ENCODE data around the gene GSTM4. TPM values are rescaled to one million over a fixed set of nuclear protein-coding genes. Genes with fewer than 3 reads are reported as not detected.

GSTM4 gene
- total RNA-seq, 1 experiment from 2014 or later = 22.0 TPM

GRCh38 chr1:109641861-109642260 is 14.0 kb upstream of the GSTM4 start:
- no peaks in the 10 kb centered on the region for H3K27me3 ChIP-seq (ENCODE audit: control insufficient read depth, insufficient read depth, low read length)
- no peak for DNase-seq (ENCODE audit: low read depth, low spot score)
- no TSS peak for BruUV-seq (replicated peaks)
- H3K36me3 ChIP-seq (ENCODE audit: control insufficient read depth, insufficient read depth, low read length) = no peaks in the 10 kb centered on the region
- no peak for TF ChIP-seq CTCF (IDR thresholded peaks at IDR 0.05)
- TF ChIP-seq POLR2AphosphoS5 (IDR thresholded peaks at IDR 0.05; ENCODE audit: low read depth, low read length) = no peak
- no peak for TF ChIP-seq REST (IDR thresholded peaks at IDR 0.05; ENCODE audit: insufficient read depth in 1 of 2, low read depth in 2 of 2, low read length in 1 of 2)
- no peak for TF ChIP-seq SIN3A (IDR thresholded peaks at IDR 0.05; ENCODE audit: borderline replicate concordance, insufficient read depth, low read depth, low read length)
- no peak for TF ChIP-seq TCF7L2 (IDR thresholded peaks at IDR 0.05; ENCODE audit: low read depth, low read length)
- ChIA-PET CTCF (interaction anchor here (0.6 to 2.6 kb wide), 2 partner anchors 342 to 449 kb away, joined by 5 to 18 read pairs; partner anchors contain the start of gene AHCYL1), POLR2A (no interaction called here)
- in situ Hi-C loops (cut with HindIII; ENCODE audit: low pct_unique_long_range_greater_than_20kb, low sequenced_read_pairs) (no loop called here), intact Hi-C loops (cut with micrococcal nuclease; ENCODE audit: unreplicated experiment) (loop anchor here (2.0 to 5.0 kb wide), 2 partner anchors 131 to 340 kb away; partner anchors contain the start of gene AHCYL1)
- H3K4me1 ChIP-seq (ENCODE audit: control insufficient read depth, insufficient read depth, low read length) = peaks cover 8% of the 10 kb centered on the region; the same call in 1 of the 2 replicates
- H3K4me3 ChIP-seq (ENCODE audit: low read depth in 2 of 2, low read length in 2 of 2) = no peak overlapping the region
- no peaks in the 10 kb centered on the region for H3K9me3 ChIP-seq (ENCODE audit: control insufficient read depth, insufficient read depth, low read depth, low read length)
- no peak for ATAC-seq
- no peak overlapping the region for H3K27ac ChIP-seq (ENCODE audit: low read length)

GRCh38 chr1:109642626-109643025 is 13.3 kb upstream of the GSTM4 start:
- in situ Hi-C loops (cut with HindIII; ENCODE audit: low pct_unique_long_range_greater_than_20kb, low sequenced_read_pairs) (no loop called here), intact Hi-C loops (cut with micrococcal nuclease; ENCODE audit: unreplicated experiment) (loop anchor here (2.0 to 5.0 kb wide), 2 partner anchors 130 to 340 kb away; partner anchors contain the start of gene AHCYL1)
- peaks cover 8% of the 10 kb centered on the region; the same call in 1 of the 2 replicates for H3K4me1 ChIP-seq (ENCODE audit: control insufficient read depth, insufficient read depth, low read length)
- no peak for ATAC-seq
- H3K27me3 ChIP-seq (ENCODE audit: control insufficient read depth, insufficient read depth, low read length) = no peaks in the 10 kb centered on the region
- H3K4me3 ChIP-seq (ENCODE audit: low read depth in 2 of 2, low read length in 2 of 2) = no peak overlapping the region
- ChIA-PET POLR2A (no interaction called here), CTCF (interaction anchor here (0.6 kb wide), 1 partner anchor 145 kb away, joined by 3 read pairs; no protein-coding TSS in a partner anchor)
- no TSS peak for BruUV-seq (replicated peaks)
- no peak overlapping the region for H3K27ac ChIP-seq (ENCODE audit: low read length)
- no peaks in the 10 kb centered on the region for H3K9me3 ChIP-seq (ENCODE audit: control insufficient read depth, insufficient read depth, low read depth, low read length)
- no peak for TF ChIP-seq POLR2AphosphoS5 (IDR thresholded peaks at IDR 0.05; ENCODE audit: low read depth, low read length)
- no peak for TF ChIP-seq TCF7L2 (IDR thresholded peaks at IDR 0.05; ENCODE audit: low read depth, low read length)
- TF ChIP-seq CTCF (IDR thresholded peaks at IDR 0.05) = no peak
- no peak for TF ChIP-seq REST (IDR thresholded peaks at IDR 0.05; ENCODE audit: insufficient read depth in 1 of 2, low read depth in 2 of 2, low read length in 1 of 2)
- no peak for TF ChIP-seq SIN3A (IDR thresholded peaks at IDR 0.05; ENCODE audit: borderline replicate concordance, insufficient read depth, low read depth, low read length)
- no peaks in the 10 kb centered on the region for H3K36me3 ChIP-seq (ENCODE audit: control insufficient read depth, insufficient read depth, low read length)
- DNase-seq (ENCODE audit: low read depth, low spot score) = no peak

Measured in Panc1 (cell line).